ENCODE measurements around the gene DPH2. TPM values are rescaled to one million over a fixed set of nuclear protein-coding genes. Genes with fewer than 3 reads are reported as not detected.

The DPH2 gene
- total and polyA plus RNA-seq, 10 of the 15 experiments (the other 5 are each of a cell fraction or from before 2014, with no cell fraction given), result 13.1 to 82.9 (median 52.0) TPM

GRCh38 chr1:43934101-43934985, 35.5 kb upstream of the DPH2 start (continued):
- TF ChIP-seq ZBED1 (IDR thresholded peaks at IDR 0.05; ENCODE audit: borderline replicate concordance), result no peak
- TF ChIP-seq NBN (IDR thresholded peaks at IDR 0.05), result peak; percentile 46
- no peak for TF ChIP-seq SREBF2 (IDR thresholded peaks at IDR 0.05; ENCODE audit: low read length)
- TF ChIP-seq SMARCA5 (IDR thresholded peaks at IDR 0.05), result peak; percentile 76; the same call in 1 of the 2 replicates
- no peak for TF ChIP-seq FOXK2 (IDR thresholded peaks at IDR 0.05)
- TF ChIP-seq SUPT20H (IDR thresholded peaks at IDR 0.05; ENCODE audit: borderline replicate concordance, control insufficient read depth, low read depth, low read length), result no peak
- TF ChIP-seq SRF (IDR thresholded peaks at IDR 0.05; ENCODE audit: low read depth in 2 of 2, low read length in 2 of 2), result no peak
- TF ChIP-seq MEF2B (IDR thresholded peaks at IDR 0.05; ENCODE audit: partially characterized antibody, poor library complexity, severe bottlenecking), result no peak
- TF ChIP-seq SIN3A (IDR thresholded peaks at IDR 0.05; ENCODE audit: low read depth, low read length), result no peak
- TF ChIP-seq POU2F2 (IDR thresholded peaks at IDR 0.05; ENCODE audit: borderline replicate concordance, low read depth, low read length), result no peak
- TF ChIP-seq BRCA1 (IDR thresholded peaks at IDR 0.05; ENCODE audit: low read depth, low read length), result no peak
- no peak for TF ChIP-seq E2F8 (IDR thresholded peaks at IDR 0.05; ENCODE audit: low read depth, partially characterized antibody)
- no peak for TF ChIP-seq ELK1 (IDR thresholded peaks at IDR 0.05; ENCODE audit: low read depth, low read length)
- no peak for TF ChIP-seq RCOR1 (conservative IDR thresholded peaks at IDR 0.05; ENCODE audit: low read depth, low read length)
- no peak for TF ChIP-seq RELA (IDR thresholded peaks at IDR 0.05; ENCODE audit: borderline replicate concordance, partially characterized antibody)
- TF ChIP-seq NFYB (IDR thresholded peaks at IDR 0.05; ENCODE audit: insufficient read depth, low read depth, low read length), result no peak
- TF ChIP-seq IRF4 (IDR thresholded peaks at IDR 0.05; ENCODE audit: low read depth, low read length), result 0 out of 2 replicates have a peak, but pooled peaks have one; percentile 21
- no peak for TF ChIP-seq ZNF207 (IDR thresholded peaks at IDR 0.05; ENCODE audit: borderline replicate concordance)
- no peak for TF ChIP-seq ZNF592 (IDR thresholded peaks at IDR 0.05)
- TF ChIP-seq KDM1A (IDR thresholded peaks at IDR 0.05; ENCODE audit: borderline replicate concordance), result no peak
- no peak for TF ChIP-seq ZNF274 (IDR thresholded peaks at IDR 0.05; ENCODE audit: insufficient read depth, insufficient read length)
- TF ChIP-seq ATF3 (IDR thresholded peaks at IDR 0.05; ENCODE audit: borderline replicate concordance, extremely low read depth, low read depth, low read length), result no peak
- TF ChIP-seq SMAD1 (IDR thresholded peaks at IDR 0.05; ENCODE audit: low read depth, partially characterized antibody), result no peak

All from GM12878 (cell line).